BJ (cell line): Measurements from ENCODE around the gene CAPN15. TPM values are rescaled to one million over a fixed set of nuclear protein-coding genes. Genes with fewer than 3 reads are reported as not detected.

Experiments used
- CTCF ChIA-PET: fragments of 350-600 bp; formaldehyde crosslinking; extraction: SDS; loops from one replicate; lab custom pipeline; 2021; ENCODE audit warnings: antibody characterized with exemption, inconsistent platforms; lab: Yijun Ruan, JAX
- POLR2A ChIA-PET: fragments of 300-600 bp; sonication (Branson Sonifier 250); formaldehyde crosslinking; extraction: SDS; loops from one replicate; lab custom pipeline; 2021; ENCODE audit warnings: antibody characterized with exemption; lab: Charles Lee
- DNase-seq: peaks from one replicate; pipeline ENCODE4 v3.0.0-alpha.2; 2011; ENCODE audit warnings: low read depth
- H3K27me3 ChIP-seq: 2 replicates; pipeline ENCODE4 v1.6.0; 2011; ENCODE audit warnings: low read length; ENCODE audit not compliant: control insufficient read depth, insufficient read depth
- H3K36me3 ChIP-seq: 2 replicates; pipeline ENCODE4 v1.5.1; 2011; ENCODE audit warnings: low read length; ENCODE audit not compliant: control insufficient read depth, insufficient read depth
- H3K4me3 ChIP-seq: 2 replicates; pipeline ENCODE4 v1.5.1; 2011; ENCODE audit warnings: low read depth, mild to moderate bottlenecking, control low read depth, low read length
- polyA plus RNA-seq: library from polyadenylated mRNA; depleted of rRNA; stranded (reverse); fragments of >200 nt; gene quantifications from 2 replicates; pipeline ENCODE4 v1.2.3, GENCODE V29; 2011
- TF ChIP-seq, protein P1 (sequence below): IDR thresholded peaks from 2 replicates; pipeline ENCODE4 v1.5.1; 2011; ENCODE audit warnings: low read depth, mild to moderate bottlenecking, control low read depth, inconsistent platforms, low read length, moderate library complexity; ENCODE audit not compliant: insufficient read depth

CAPN15 gene
- polyA plus RNA-seq, 1 experiment: 12.9 TPM

DNA sequence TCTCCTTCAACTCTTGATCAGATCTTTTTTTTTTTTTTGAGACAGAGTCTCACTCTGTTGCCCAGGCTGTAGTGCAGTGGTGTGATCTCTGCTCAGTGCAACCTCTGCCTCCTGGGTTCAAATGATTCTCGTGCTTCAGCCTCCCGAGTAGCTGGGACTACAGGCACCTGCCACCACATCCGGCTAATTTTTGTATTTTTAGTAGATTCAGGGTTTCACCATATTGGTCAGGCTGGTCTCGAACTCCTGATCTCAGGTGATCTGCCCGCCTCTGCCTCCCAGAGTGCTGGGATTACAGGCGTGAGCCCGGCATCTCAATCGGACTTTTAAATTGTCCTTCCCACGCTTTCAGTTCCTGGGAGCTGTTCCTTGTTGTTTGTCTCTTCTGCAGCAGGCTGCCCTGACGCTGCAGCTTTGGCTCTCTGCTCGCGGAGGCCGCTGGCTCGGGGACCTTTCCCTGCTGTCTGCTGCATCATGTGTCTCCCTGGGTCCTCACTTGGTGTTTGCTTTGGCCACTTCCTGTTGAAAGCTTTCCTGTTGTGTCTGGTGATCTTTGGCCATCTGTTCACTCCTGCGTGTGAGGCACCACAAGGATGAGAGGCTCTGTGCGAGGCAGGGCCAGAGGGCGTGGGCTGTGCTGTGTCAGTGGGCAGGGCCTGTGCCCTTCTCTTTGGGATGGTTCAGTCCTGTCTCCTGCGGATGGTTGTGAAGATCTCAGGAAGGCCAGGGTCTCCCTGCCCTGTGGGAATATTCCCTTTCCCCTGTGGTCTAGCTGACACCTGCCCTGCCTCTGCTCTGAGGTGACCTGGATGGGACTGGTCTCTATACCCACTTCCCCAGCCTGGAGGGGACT, 18.4 kb upstream of the CAPN15 start:
- Histone ChIP-seq H3K36me3 (peaks cover 13% of the 10 kb centered on the region), H3K4me3 (no peak overlapping the region), H3K27me3 (no peaks in the 10 kb centered on the region)
- DNase-seq: no peak
- POLR2A ChIA-PET: no interaction called here
- CTCF ChIA-PET: no interaction called here
- TF ChIP-seq, protein P1, sequence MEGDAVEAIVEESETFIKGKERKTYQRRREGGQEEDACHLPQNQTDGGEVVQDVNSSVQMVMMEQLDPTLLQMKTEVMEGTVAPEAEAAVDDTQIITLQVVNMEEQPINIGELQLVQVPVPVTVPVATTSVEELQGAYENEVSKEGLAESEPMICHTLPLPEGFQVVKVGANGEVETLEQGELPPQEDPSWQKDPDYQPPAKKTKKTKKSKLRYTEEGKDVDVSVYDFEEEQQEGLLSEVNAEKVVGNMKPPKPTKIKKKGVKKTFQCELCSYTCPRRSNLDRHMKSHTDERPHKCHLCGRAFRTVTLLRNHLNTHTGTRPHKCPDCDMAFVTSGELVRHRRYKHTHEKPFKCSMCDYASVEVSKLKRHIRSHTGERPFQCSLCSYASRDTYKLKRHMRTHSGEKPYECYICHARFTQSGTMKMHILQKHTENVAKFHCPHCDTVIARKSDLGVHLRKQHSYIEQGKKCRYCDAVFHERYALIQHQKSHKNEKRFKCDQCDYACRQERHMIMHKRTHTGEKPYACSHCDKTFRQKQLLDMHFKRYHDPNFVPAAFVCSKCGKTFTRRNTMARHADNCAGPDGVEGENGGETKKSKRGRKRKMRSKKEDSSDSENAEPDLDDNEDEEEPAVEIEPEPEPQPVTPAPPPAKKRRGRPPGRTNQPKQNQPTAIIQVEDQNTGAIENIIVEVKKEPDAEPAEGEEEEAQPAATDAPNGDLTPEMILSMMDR: no peak

DNA sequence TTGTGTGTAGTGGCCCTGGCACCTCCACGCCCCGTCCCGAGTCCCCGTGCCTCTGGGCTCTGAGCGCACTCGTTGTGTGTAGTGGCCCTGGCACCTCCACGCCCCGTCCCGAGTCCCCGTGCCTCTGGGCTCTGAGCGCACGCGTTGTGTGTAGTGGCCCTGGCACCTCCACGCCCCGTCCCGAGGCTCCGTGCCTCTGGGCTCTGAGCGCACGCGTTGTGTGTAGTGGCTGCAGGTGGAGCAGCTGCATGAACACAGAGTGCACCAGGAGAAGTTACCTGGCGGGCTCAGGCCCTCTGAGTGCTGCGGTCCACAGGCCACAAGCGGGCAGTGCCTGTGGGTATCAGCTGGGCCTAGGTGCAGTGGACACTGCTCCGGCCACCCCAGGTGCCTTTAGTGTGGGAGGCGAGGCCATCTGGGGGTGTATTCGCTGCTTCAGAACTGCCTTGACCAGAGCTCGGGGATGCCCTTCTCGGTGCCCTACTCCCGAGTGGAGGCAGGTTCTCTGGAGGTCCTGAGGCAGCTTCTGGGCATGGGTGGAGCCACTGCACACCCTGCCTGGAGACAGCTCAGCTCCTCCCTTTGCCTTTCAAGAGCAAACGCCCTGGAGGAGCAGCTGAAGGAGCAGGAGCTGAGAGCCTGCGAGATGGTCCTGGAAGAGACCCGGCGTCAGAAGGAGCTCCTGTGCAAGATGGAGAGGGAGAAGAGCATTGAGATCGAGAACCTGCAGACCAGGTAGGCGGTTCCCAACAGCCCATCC, 17.3 kb upstream of the CAPN15 start:
- Histone ChIP-seq H3K36me3 (peaks cover 18% of the 10 kb centered on the region), H3K4me3 (no peak overlapping the region), H3K27me3 (no peaks in the 10 kb centered on the region)
- ChIA-PET CTCF (interaction anchor here (0.5 kb wide), 1 partner anchor 70 kb away, joined by 3 read pairs; no protein-coding TSS in a partner anchor), POLR2A (no interaction called here)
- TF ChIP-seq, protein P1: no peak
- DNase-seq: no peak

DNA sequence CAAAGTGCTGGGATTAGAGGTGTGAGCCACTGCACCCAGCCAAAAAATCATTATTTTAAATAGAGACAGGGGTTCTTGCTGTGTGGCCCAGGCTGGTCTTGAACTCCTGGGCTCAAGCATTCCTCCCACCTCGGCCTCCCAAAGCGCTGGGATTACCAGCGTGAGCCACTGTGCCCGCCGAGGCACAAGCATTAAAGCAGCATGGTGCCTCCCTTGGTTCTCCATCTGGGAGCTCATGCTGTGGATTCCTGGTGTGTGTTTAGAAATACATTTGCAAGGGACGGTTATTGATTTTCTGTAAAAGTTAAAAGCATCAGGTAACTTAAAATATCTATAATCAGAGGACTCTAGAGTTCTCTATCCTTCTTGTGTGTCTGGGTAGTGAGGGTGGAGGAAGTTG, 14.7 kb upstream of the CAPN15 start:
- no peak for DNase-seq
- TF ChIP-seq, protein P1: no peak
- CTCF ChIA-PET: no interaction called here
- POLR2A ChIA-PET: no interaction called here
- Histone ChIP-seq H3K27me3 (no peaks in the 10 kb centered on the region), H3K36me3 (peaks cover 21% of the 10 kb centered on the region), H3K4me3 (no peak overlapping the region)

DNA sequence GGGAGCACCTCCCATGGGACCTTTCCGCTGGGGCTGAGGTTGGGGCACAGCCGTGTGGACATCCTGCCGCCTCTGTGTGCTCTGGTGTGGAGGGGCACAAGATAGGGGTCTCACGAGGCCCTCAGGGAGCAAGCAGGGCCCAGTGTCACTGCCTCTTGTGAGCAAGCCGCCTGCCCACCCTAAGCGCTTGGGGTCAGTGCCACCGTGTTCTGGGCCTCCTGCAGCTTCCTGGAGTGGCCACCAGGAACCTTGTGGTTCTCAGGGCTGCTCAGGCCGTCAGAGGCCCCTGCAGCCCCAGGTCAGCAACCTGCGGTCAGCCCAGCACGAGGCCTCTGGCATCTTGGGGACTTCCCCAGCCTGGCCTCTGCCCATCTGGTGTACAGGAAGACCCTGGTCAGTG, 13.6 kb upstream of the CAPN15 start:
- ChIA-PET POLR2A (no interaction called here), CTCF (interaction anchor here (1.3 kb wide), 1 partner anchor 19 kb away, joined by 3 read pairs; no protein-coding TSS in a partner anchor)
- Histone ChIP-seq H3K27me3 (no peaks in the 10 kb centered on the region), H3K4me3 (no peak overlapping the region), H3K36me3 (peaks cover 21% of the 10 kb centered on the region)
- TF ChIP-seq, protein P1: no peak
- DNase-seq: no peak
